GM23248 (cell line): ENCODE data around the gene PCDHB4.

Source experiments
- EZH2 ChIP-seq: fragments of 200-600 bp; sonication (generic); IDR thresholded peaks from 2 replicates; pipeline ENCODE4 v1.6.1; 2018; ENCODE audit warnings: antibody characterized with exemption, mild to moderate bottlenecking; ENCODE audit not compliant: insufficient read depth, poor library complexity, severe bottlenecking
- EZH2phosphoT487 ChIP-seq: fragments of 200-600 bp; sonication (generic); IDR thresholded peaks from 2 replicates; pipeline ENCODE4 v1.6.1; 2018; ENCODE audit warnings: antibody characterized with exemption, moderate library complexity, mild to moderate bottlenecking, low read depth; ENCODE audit not compliant: insufficient read depth

GRCh38 chr5:141084487-141084989 lies 37.1 kb upstream of the PCDHB4 start:
- no peak for TF ChIP-seq EZH2
- TF ChIP-seq EZH2phosphoT487 = no peak
